Erythroblast (primary cell): ENCODE results near the gene MS4A6A.

ENCODE experiments used
- GATA1 ChIP-seq: IDR thresholded peaks from 2 replicates; pipeline ENCODE4 v1.6.1; 2011; ENCODE audit warnings: low read depth, mild to moderate bottlenecking, control low read depth, low read length, moderate library complexity
- POLR2A ChIP-seq: IDR thresholded peaks from 2 replicates; pipeline ENCODE4 v1.6.1; 2011; ENCODE audit warnings: mild to moderate bottlenecking, low read length

GRCh38 chr11:60125956-60126585, 56.8 kb downstream of the MS4A6A start:
- TF ChIP-seq POLR2A (no peak), GATA1 (no peak)
